ENCODE data around the gene GINS1.

Gene GINS1

GRCh38 chr20:25368976-25369375 is 38.5 kb upstream of the GINS1 start:
- Histone ChIP-seq H3K9me3 (replicated peaks; ENCODE audit: insufficient read depth, low read length) (no peaks in the 10 kb centered on the region), H3K9ac (ENCODE audit: low read length) (no peak overlapping the region), H3K9me2 (replicated peaks; ENCODE audit: insufficient read depth, low read length) (no peaks in the 10 kb centered on the region), H3K4me3 (ENCODE audit: low read length) (no peak overlapping the region), H4K20me1 (ENCODE audit: insufficient read depth, low read length) (peaks cover 9% of the 10 kb centered on the region), H3K27me3 (replicated peaks; ENCODE audit: insufficient read depth, low read length) (no peaks in the 10 kb centered on the region), H3K4me1 (ENCODE audit: low read length) (no peaks in the 10 kb centered on the region), H3K79me2 (ENCODE audit: low read length) (peaks cover 100% of the 10 kb centered on the region), H2AFZ (ENCODE audit: low read length) (no peak overlapping the region), H3K4me2 (ENCODE audit: low read depth, low read length) (no peak overlapping the region), H3F3A (ENCODE audit: insufficient read depth, low read length) (no peaks in the 10 kb centered on the region), H3K27ac (ENCODE audit: low read length) (no peak overlapping the region), H3K36me3 (replicated peaks; ENCODE audit: insufficient read depth, low read length) (no peaks in the 10 kb centered on the region)
- no peak for TF ChIP-seq EZH2phosphoT487 (IDR thresholded peaks at IDR 0.05; ENCODE audit: low read length)
- TF ChIP-seq CTCF (IDR thresholded peaks at IDR 0.05; ENCODE audit: low read length), result no peak
- TF ChIP-seq EZH2 (optimal IDR thresholded peaks at IDR 0.05; ENCODE audit: low read depth, low read length), result no peak
- no peak for DNase-seq

GRCh38 chr20:25369529-25369928 is 37.9 kb upstream of the GINS1 start:
- H3K4me3 ChIP-seq (ENCODE audit: low read length), result no peak overlapping the region
- H3K27ac ChIP-seq (ENCODE audit: low read length), result no peak overlapping the region
- no peaks in the 10 kb centered on the region for H3K4me1 ChIP-seq (ENCODE audit: low read length)
- no peak for DNase-seq
- peaks cover 9% of the 10 kb centered on the region for H4K20me1 ChIP-seq (ENCODE audit: insufficient read depth, low read length)
- no peak overlapping the region for H2AFZ ChIP-seq (ENCODE audit: low read length)
- TF ChIP-seq EZH2phosphoT487 (IDR thresholded peaks at IDR 0.05; ENCODE audit: low read length) (no peak), EZH2 (optimal IDR thresholded peaks at IDR 0.05; ENCODE audit: low read depth, low read length) (no peak), CTCF (IDR thresholded peaks at IDR 0.05; ENCODE audit: low read length) (no peak)
- no peaks in the 10 kb centered on the region for H3K27me3 ChIP-seq (replicated peaks; ENCODE audit: insufficient read depth, low read length)
- H3K9me3 ChIP-seq (replicated peaks; ENCODE audit: insufficient read depth, low read length), result no peaks in the 10 kb centered on the region
- H3K9me2 ChIP-seq (replicated peaks; ENCODE audit: insufficient read depth, low read length), result no peaks in the 10 kb centered on the region
- H3K36me3 ChIP-seq (replicated peaks; ENCODE audit: insufficient read depth, low read length), result no peaks in the 10 kb centered on the region
- peaks cover 100% of the 10 kb centered on the region for H3K79me2 ChIP-seq (ENCODE audit: low read length)
- H3K9ac ChIP-seq (ENCODE audit: low read length), result no peak overlapping the region
- no peak overlapping the region for H3K4me2 ChIP-seq (ENCODE audit: low read depth, low read length)
- no peaks in the 10 kb centered on the region for H3F3A ChIP-seq (ENCODE audit: insufficient read depth, low read length)

DNA sequence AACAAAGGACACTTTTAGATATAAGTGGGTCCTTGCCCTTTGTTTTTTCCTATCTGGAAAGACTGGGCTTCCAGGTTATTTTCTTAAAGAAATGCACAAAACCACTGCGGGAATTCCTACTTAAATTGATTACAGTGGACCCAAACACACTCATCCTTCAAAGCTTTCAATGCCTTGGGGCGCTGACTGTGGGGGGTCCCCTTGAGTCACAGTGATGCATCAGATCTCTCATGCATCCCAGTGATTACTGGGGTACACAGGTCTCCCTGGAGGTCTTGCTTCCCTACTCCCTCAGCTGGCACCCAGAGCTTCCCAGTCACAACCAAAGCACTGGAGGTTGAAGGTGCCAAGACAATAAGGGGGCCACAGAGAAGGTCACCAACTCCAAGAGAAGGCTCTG is 37.5 kb upstream of the GINS1 start:
- Histone ChIP-seq H3K4me1 (ENCODE audit: low read length) (no peaks in the 10 kb centered on the region), H3K36me3 (replicated peaks; ENCODE audit: insufficient read depth, low read length) (no peaks in the 10 kb centered on the region), H3K9me3 (replicated peaks; ENCODE audit: insufficient read depth, low read length) (no peaks in the 10 kb centered on the region), H3K9me2 (replicated peaks; ENCODE audit: insufficient read depth, low read length) (no peaks in the 10 kb centered on the region), H3K27ac (ENCODE audit: low read length) (no peak overlapping the region), H3K4me2 (ENCODE audit: low read depth, low read length) (no peak overlapping the region), H3K9ac (ENCODE audit: low read length) (no peak overlapping the region), H4K20me1 (ENCODE audit: insufficient read depth, low read length) (peaks cover 9% of the 10 kb centered on the region), H3K27me3 (replicated peaks; ENCODE audit: insufficient read depth, low read length) (no peaks in the 10 kb centered on the region), H3F3A (ENCODE audit: insufficient read depth, low read length) (no peaks in the 10 kb centered on the region), H3K79me2 (ENCODE audit: low read length) (peaks cover 100% of the 10 kb centered on the region), H2AFZ (ENCODE audit: low read length) (no peak overlapping the region), H3K4me3 (ENCODE audit: low read length) (no peak overlapping the region)
- TF ChIP-seq EZH2 (optimal IDR thresholded peaks at IDR 0.05; ENCODE audit: low read depth, low read length) (no peak), CTCF (IDR thresholded peaks at IDR 0.05; ENCODE audit: low read length) (no peak), EZH2phosphoT487 (IDR thresholded peaks at IDR 0.05; ENCODE audit: low read length) (no peak)
- no peak for DNase-seq
